H1 (cell line): ENCODE measurements around the gene WFDC10B. TPM values are rescaled to one million over a fixed set of nuclear protein-coding genes. Genes with fewer than 3 reads are reported as not detected.

ENCODE experiments used
- CHD2 ChIP-seq: IDR thresholded peaks from 2 replicates; pipeline ENCODE4 v1.6.1; 2012; ENCODE audit warnings: low read length, improper control_type of control experiment
- KDM1A ChIP-seq: fragments of 200-600, 300-600 bp; sonication (generic); IDR thresholded peaks from 2 replicates; pipeline ENCODE4 v1.7.1; 2016; ENCODE audit warnings: mild to moderate bottlenecking, low read length, borderline replicate concordance
- SIN3A ChIP-seq, 2 experiments: IDR thresholded peaks in 1 of 2; conservative IDR thresholded peaks in 1 of 2; 2 replicates each; pipeline ENCODE4 v1.6.1; 2011 to 2012; ENCODE audit warnings: low read length in 2 of 2, improper control_type of control experiment in 1 of 2, low read depth in 1 of 2, mild to moderate bottlenecking in 1 of 2
- SP4 ChIP-seq: IDR thresholded peaks from 2 replicates; pipeline ENCODE4 v1.6.1; 2012; ENCODE audit warnings: low read length, inconsistent platforms
- TEAD4 ChIP-seq: IDR thresholded peaks from 2 replicates; pipeline ENCODE4 v1.6.1; 2012; ENCODE audit warnings: low read depth, low read length, inconsistent platforms, mixed read lengths
- polyA plus RNA-seq, 7 experiments: library from polyadenylated mRNA; depleted of rRNA in 3 of 7; stranded (reverse) in 5 of 7; unstranded in 2 of 7; fragments of >200 nt in 5 of 7; fragments of 200-250 nt in 2 of 7; gene quantifications; 1 replicate in 5 of 7; 2 replicates in 1 of 7; 4 replicates in 1 of 7; pipeline versions ENCODE4 v1.2.1 to v1.2.3, GENCODE V29; 2011 to 2013; ENCODE audit warnings: missing spikeins in 2 of 7, mixed read lengths in 2 of 7
- total RNA-seq: library from RNA; stranded (reverse); fragmentation: NEBNext Ultra II Directional; extraction: Animal tissue kit (Norgen Biotek cat#: 25700); gene quantifications from 2 replicates; pipeline ENCODE4 v1.2.1, GENCODE V29; 2021

The WFDC10B gene
- total and polyA plus RNA-seq, 2 of the 8 experiments (the other 6 are each of a cell fraction or from before 2014, with no cell fraction given): 0.21 to 0.54 TPM

GRCh38 chr20:45704969-45705637 is at the start of gene WFDC10B (continued):
- no peak for TF ChIP-seq KDM1A
- no peak for TF ChIP-seq SP4
- no peak for TF ChIP-seq SIN3A (conservative IDR thresholded peaks at IDR 0.05 in 1 of 2, IDR thresholded peaks at IDR 0.05 in 1 of 2; ENCODE audit: low read depth in 1 of 2, low read length in 2 of 2)
- no peak for TF ChIP-seq CHD2
- TF ChIP-seq TEAD4: no peak
